SK-N-SH (cell line): Measurements from ENCODE around the gene ZNF267. TPM values are rescaled to one million over a fixed set of nuclear protein-coding genes. Genes with fewer than 3 reads are reported as not detected.
"Not testable (repeated sequence)": the region's sequence is repeated elsewhere in the genome, so short reads cannot be mapped to it uniquely, and the experiment has no call there.

Experiments
- CTCF ChIA-PET: fragments of 300-600, 350-600 bp; formaldehyde crosslinking; extraction: SDS; loops from one replicate; lab custom pipeline; 2021; lab: Yijun Ruan, JAX
- POLR2A ChIA-PET: fragments of 350-600 bp; sonication (Branson Sonifier 250); formaldehyde crosslinking; extraction: SDS; loops from one replicate; lab custom pipeline; 2020; ENCODE audit warnings: antibody characterized with exemption, inconsistent platforms; lab: Yijun Ruan, JAX
- DNase-seq: peaks from one replicate; pipeline ENCODE4 v3.0.0; 2012
- H2AFZ ChIP-seq: fragments of 200-600 bp; sonication (generic); 2 replicates; pipeline ENCODE4 v1.8.1; 2016; ENCODE audit warnings: antibody characterized with exemption, mild to moderate bottlenecking, low read depth
- H3F3A ChIP-seq: fragments of 200-600 bp; sonication (generic); replicated peaks from 2 replicates; pipeline ENCODE3; 2016; ENCODE audit warnings: antibody characterized with exemption, mild to moderate bottlenecking; ENCODE audit not compliant: insufficient read depth
- H3K27ac ChIP-seq, 2 experiments: fragments of 200-500 bp in 1 of 2; fragments of 200-600 bp in 1 of 2; sonication (Bioruptor generic) in 1 of 2; sonication (generic), shearing (Covaris generic) in 1 of 2; 2 replicates each; pipeline versions ENCODE4 v1.5.1 to v1.6.1; 2014 to 2016; ENCODE audit warnings: low read depth in 2 of 2, inconsistent platforms in 1 of 2, low read length in 1 of 2, mild to moderate bottlenecking in 1 of 2, mixed read lengths in 1 of 2
- H3K27me3 ChIP-seq: fragments of 200-600 bp; sonication (generic), shearing (Covaris generic); 2 replicates; pipeline ENCODE4 v1.6.1; 2016; ENCODE audit warnings: mixed run types; ENCODE audit not compliant: insufficient read depth
- H3K36me3 ChIP-seq, 2 experiments: fragments of 200-500 bp in 1 of 2; fragments of 200-600 bp in 1 of 2; sonication (Bioruptor generic) in 1 of 2; sonication (generic) in 1 of 2; replicated peaks in 1 of 2; 2 replicates each; pipeline versions ENCODE3 to v1.5.1; 2014 to 2016; ENCODE audit warnings: low read length in 1 of 2, mild to moderate bottlenecking in 1 of 2; ENCODE audit not compliant: insufficient read depth in 2 of 2, control insufficient read depth in 1 of 2
- H3K4me1 ChIP-seq, 2 experiments: fragments of 200-500 bp in 1 of 2; fragments of 200-600 bp in 1 of 2; sonication (Bioruptor generic) in 1 of 2; sonication (generic), shearing (Covaris generic) in 1 of 2; 2 replicates each; pipeline versions ENCODE4 v1.5.1 to v1.6.1; 2014 to 2016; ENCODE audit warnings: low read depth in 1 of 2, low read length in 1 of 2, mixed run types in 1 of 2; ENCODE audit not compliant: insufficient read depth in 2 of 2, control insufficient read depth in 1 of 2
- H3K4me2 ChIP-seq: fragments of 200-600 bp; sonication (generic), shearing (Covaris generic); 2 replicates; pipeline ENCODE4 v1.6.1; 2017; ENCODE audit warnings: mixed run types
- H3K4me3 ChIP-seq, 2 experiments: fragments of 200-500 bp in 1 of 2; fragments of 200-600 bp in 1 of 2; sonication (Bioruptor generic) in 1 of 2; sonication (generic), shearing (Covaris generic) in 1 of 2; 2 replicates each; pipeline versions ENCODE4 v1.5.1 to v1.8.1; 2014 to 2016; ENCODE audit warnings: low read depth in 2 of 2, inconsistent platforms in 1 of 2, low read length in 1 of 2, mild to moderate bottlenecking in 1 of 2, mixed read lengths in 1 of 2, moderate library complexity in 1 of 2
- H3K79me2 ChIP-seq: fragments of 200-600 bp; sonication (generic); 2 replicates; pipeline ENCODE4 v1.8.1; 2017; ENCODE audit warnings: mild to moderate bottlenecking; ENCODE audit not compliant: insufficient read depth
- H3K9ac ChIP-seq: fragments of 200-600 bp; sonication (generic); 2 replicates; pipeline ENCODE4 v1.6.1; 2017; ENCODE audit warnings: mixed run types
- H3K9me2 ChIP-seq: fragments of 200-600 bp; sonication (generic); 2 replicates; pipeline ENCODE4 v1.6.1; 2017; ENCODE audit warnings: mixed run types
- H3K9me3 ChIP-seq: fragments of 200-600 bp; sonication (generic); 2 replicates; pipeline ENCODE4 v1.6.1; 2017; ENCODE audit warnings: mixed run types, mild to moderate bottlenecking, moderate library complexity
- H4K20me1 ChIP-seq: fragments of 200-600 bp; sonication (generic); 2 replicates; pipeline ENCODE4 v1.6.1; 2017; ENCODE audit warnings: mild to moderate bottlenecking, mixed run types; ENCODE audit not compliant: insufficient read depth
- JUND ChIP-seq: IDR thresholded peaks from 2 replicates; pipeline ENCODE4 v1.4.0; 2012
- WGBS: methylation state at CpG from one replicate; pipeline ENCODE4 v1.1.6; 2017; ENCODE audit warnings: low lambda C conversion rate; 5-methylcytosine and 5-hydroxymethylcytosine counted together
- polyA plus RNA-seq, 3 experiments: library from polyadenylated mRNA; depleted of rRNA; stranded (reverse); fragments of >200 nt; gene quantifications; 2 replicates each; pipeline ENCODE4 v1.2.3, GENCODE V29; 2012
- TF ChIP-seq, protein P1 (sequence below): IDR thresholded peaks from 2 replicates; pipeline ENCODE4 v1.6.1; 2012; ENCODE audit warnings: mild to moderate bottlenecking, low read depth, low read length, moderate library complexity

Gene ZNF267
- polyA plus RNA-seq, 1 of the 3 experiments (the other 2 are of a cell fraction): 1.7 TPM

DNA sequence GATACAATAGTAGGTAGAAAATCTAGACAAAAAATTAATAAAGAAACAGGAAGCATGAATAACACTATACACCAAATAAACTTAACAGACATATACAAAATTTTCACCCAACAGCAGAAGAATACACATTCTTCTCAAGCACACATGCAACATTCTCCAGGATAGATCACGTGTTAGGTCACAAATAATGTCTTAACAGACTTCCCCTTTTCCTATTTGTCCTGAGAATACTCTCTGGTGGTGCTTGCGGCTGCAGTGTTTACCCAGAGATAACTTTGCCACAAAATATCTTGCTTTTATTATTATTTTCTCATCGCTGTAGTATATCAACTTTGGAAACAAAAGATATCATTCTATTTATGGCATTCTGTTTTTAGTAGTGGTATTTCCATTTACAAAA is 40.6 kb upstream of the ZNF267 start (continued):
- TF ChIP-seq, protein P1, sequence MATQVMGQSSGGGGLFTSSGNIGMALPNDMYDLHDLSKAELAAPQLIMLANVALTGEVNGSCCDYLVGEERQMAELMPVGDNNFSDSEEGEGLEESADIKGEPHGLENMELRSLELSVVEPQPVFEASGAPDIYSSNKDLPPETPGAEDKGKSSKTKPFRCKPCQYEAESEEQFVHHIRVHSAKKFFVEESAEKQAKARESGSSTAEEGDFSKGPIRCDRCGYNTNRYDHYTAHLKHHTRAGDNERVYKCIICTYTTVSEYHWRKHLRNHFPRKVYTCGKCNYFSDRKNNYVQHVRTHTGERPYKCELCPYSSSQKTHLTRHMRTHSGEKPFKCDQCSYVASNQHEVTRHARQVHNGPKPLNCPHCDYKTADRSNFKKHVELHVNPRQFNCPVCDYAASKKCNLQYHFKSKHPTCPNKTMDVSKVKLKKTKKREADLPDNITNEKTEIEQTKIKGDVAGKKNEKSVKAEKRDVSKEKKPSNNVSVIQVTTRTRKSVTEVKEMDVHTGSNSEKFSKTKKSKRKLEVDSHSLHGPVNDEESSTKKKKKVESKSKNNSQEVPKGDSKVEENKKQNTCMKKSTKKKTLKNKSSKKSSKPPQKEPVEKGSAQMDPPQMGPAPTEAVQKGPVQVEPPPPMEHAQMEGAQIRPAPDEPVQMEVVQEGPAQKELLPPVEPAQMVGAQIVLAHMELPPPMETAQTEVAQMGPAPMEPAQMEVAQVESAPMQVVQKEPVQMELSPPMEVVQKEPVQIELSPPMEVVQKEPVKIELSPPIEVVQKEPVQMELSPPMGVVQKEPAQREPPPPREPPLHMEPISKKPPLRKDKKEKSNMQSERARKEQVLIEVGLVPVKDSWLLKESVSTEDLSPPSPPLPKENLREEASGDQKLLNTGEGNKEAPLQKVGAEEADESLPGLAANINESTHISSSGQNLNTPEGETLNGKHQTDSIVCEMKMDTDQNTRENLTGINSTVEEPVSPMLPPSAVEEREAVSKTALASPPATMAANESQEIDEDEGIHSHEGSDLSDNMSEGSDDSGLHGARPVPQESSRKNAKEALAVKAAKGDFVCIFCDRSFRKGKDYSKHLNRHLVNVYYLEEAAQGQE: no peak

DNA sequence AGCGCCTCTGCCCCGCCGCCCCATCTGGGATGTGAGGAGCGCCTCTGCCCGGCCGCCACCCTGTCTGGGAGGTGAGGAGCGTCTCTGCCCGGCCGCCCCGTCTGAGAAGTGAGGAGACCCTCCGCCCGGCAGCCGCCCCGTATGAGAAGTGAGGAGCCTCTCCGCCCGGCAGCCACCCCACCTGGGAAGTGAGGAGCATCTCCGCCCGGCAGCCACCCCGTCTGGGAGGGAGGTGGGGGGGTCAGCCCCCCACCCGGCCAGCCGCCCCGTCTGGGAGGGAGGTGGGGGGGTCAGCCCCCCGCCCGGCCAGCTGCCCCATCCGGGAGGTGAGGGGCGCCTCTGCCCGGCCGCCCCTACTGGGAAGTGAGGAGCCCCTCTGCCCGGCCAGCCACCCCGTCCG is 37.2 kb upstream of the ZNF267 start:
- H3K4me3 ChIP-seq, DNase-seq, H3K27me3 ChIP-seq, H3F3A ChIP-seq, H3K9ac ChIP-seq, H3K27ac ChIP-seq, H3K4me1 ChIP-seq, H2AFZ ChIP-seq, H4K20me1 ChIP-seq, H3K9me2 ChIP-seq, H3K9me3 ChIP-seq, CTCF ChIA-PET, H3K79me2 ChIP-seq, H3K4me2 ChIP-seq, H3K36me3 ChIP-seq, POLR2A ChIA-PET: not testable (repeated sequence)
- no CpG with 5 or more reads among the region's 31 CpGs for WGBS

DNA sequence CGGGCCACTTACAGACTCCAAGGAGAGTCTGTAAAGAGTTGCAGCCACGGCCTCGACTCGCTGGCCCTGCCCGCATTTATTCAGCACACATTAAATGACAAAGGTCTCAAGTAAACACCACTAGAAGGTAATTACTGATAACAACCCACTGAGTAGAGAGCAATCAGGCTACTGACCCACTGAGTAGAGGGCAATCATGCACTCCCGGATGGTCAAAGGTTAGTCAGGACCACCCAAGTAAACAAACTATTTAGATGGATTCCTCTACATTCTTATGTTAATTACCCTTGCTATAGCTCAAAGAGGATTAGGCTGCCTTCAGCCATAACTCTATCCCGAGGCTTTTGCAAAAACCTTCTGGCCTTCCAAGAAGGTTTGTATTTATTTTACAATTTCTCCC is 30.7 kb upstream of the ZNF267 start:
- H3K9ac ChIP-seq: no peak overlapping the region
- no peak for TF ChIP-seq JUND
- H3K9me3 ChIP-seq: peaks cover 3% of the 10 kb centered on the region; the same call in 1 of the 2 replicates
- ChIA-PET CTCF (no interaction called here), POLR2A (no interaction called here)
- H3K27ac ChIP-seq: no peak overlapping the region
- H2AFZ ChIP-seq: no peak overlapping the region
- H3K79me2 ChIP-seq: no peaks in the 10 kb centered on the region
- 20% methylated on average over 7 of the region's 7 CpGs for WGBS
- H3K27me3 ChIP-seq: no peaks in the 10 kb centered on the region
- H3K4me3 ChIP-seq: no peak overlapping the region
- H3K4me2 ChIP-seq: no peak overlapping the region
- no peaks in the 10 kb centered on the region for H3F3A ChIP-seq
- H3K36me3 ChIP-seq: no peaks in the 10 kb centered on the region
- no peaks in the 10 kb centered on the region for H3K4me1 ChIP-seq
- no peaks in the 10 kb centered on the region for H4K20me1 ChIP-seq
- DNase-seq: no peak
- no peaks in the 10 kb centered on the region for H3K9me2 ChIP-seq

DNA sequence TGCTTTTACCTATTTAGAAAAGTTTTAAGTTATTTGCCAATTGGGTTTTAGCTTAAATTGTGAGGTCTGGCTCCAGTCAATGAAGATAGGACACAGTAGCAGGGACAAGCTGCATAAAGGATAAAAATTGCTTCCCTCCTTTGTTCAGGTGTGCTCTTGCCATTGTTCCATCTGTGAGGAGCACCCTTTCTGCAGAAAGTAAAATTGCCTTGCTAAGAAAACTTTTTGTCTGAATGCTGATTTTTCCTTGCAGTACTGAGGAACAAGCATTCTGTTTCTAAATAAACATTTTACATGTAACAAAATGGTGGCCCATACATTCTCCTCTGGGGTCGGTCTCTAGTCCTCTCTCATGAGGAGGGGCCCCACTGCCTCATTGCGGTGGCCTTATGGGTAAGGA is 25.0 kb upstream of the ZNF267 start:
- H3K9me2 ChIP-seq, H3K27me3 ChIP-seq, H2AFZ ChIP-seq, H3K79me2 ChIP-seq, H3K36me3 ChIP-seq, H3K4me1 ChIP-seq, POLR2A ChIA-PET, H3K4me2 ChIP-seq, DNase-seq, H3K4me3 ChIP-seq, H3F3A ChIP-seq, H4K20me1 ChIP-seq, H3K27ac ChIP-seq, H3K9ac ChIP-seq: not testable (repeated sequence)
- WGBS: 6% methylated on average over 2 of the region's 2 CpGs
- H3K9me3 ChIP-seq: peaks cover 10% of the 10 kb centered on the region; the same call in 1 of the 2 replicates
- CTCF ChIA-PET: interaction anchor here (1.0 kb wide), 1 partner anchor 11 kb away, joined by 3 read pairs; no protein-coding TSS in a partner anchor
